ENCODE measurements around the gene NFIA.

The NFIA gene

DNA sequence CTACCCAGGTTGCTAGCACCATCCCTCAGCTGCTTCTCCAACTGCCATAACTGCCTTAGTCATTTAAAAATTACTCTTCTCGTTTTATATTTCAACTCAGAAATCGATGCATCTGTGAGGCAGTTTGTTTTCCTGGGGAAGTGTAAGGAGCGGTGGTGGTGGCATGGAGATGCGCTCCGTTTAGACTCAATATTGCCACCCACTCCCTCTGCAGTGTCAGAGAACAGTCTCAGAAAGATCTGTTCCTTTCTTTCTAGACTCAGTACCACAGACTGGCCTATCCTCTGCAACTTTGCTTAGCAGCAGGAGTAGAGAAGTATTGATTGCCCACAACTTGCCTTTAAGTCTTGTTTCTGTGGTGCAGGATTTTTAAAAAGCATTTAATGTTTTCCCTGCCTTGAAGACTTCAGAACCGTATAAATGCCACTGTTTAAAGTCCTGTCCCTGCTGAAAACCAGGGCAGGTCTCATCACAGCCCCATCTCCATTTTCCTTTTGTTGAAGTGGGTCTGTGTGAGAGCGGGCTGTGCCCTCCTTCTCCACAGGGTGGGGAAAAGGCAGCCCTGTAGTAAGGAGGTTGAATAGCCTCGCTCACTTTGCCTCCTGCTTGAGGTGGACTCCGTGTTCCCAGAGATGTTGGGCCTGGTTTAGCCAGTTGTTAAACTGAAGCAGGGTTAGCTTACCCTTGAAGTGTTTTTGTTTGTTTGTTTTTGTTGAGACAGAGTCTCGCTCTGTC lies 105.2 kb downstream of the NFIA start:
- no peak for DNase-seq

GRCh38 chr1:61190153-61190552 lies 107.8 kb downstream of the NFIA start:
- DNase-seq: no peak

GRCh38 chr1:61190618-61191432 lies 108.5 kb downstream of the NFIA start:
- DNase-seq: no peak

DNA sequence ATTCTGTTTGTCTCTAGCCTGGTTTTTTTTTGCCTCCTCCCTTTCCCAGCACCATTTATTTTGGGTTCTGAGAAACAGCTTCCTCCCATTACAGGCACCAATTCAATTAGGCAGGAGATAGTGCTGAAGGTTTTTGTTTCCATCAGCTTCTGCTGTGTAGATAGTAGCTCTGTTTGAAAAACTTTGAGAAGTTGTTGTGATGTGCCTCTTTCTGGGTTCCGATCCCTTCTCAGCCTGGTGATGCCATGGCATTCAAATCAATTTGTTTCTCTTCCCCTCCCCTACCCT lies 109.0 kb downstream of the NFIA start:
- DNase-seq: no peak

GRCh38 chr1:61192663-61193330 lies 110.4 kb downstream of the NFIA start:
- DNase-seq: no peak

- no peak for DNase-seq
Observed at GRCh38 chr1:61193808-61194207, 111.4 kb downstream of the NFIA start.

GRCh38 chr1:61198554-61198953 lies 116.2 kb downstream of the NFIA start:
- DNase-seq: no peak

DNA sequence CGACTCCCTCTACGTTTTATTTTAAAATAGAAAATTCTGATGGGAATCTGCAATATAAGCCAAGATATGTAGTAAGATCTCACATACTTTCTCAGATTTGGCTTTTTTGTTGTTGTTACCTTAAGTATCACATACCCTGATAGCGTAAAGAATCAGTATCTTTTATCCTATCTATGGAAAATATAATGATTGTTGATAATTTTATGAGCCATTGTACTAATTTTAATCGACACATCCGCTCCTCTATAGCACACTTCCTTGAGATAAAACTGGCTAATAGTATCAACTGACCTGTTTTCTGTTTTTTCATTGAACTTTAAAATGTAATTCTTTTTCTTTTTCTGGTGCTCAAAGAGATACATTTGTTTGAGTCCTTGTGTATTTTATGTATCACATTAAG lies 118.7 kb downstream of the NFIA start:
- no peak for DNase-seq

DNA sequence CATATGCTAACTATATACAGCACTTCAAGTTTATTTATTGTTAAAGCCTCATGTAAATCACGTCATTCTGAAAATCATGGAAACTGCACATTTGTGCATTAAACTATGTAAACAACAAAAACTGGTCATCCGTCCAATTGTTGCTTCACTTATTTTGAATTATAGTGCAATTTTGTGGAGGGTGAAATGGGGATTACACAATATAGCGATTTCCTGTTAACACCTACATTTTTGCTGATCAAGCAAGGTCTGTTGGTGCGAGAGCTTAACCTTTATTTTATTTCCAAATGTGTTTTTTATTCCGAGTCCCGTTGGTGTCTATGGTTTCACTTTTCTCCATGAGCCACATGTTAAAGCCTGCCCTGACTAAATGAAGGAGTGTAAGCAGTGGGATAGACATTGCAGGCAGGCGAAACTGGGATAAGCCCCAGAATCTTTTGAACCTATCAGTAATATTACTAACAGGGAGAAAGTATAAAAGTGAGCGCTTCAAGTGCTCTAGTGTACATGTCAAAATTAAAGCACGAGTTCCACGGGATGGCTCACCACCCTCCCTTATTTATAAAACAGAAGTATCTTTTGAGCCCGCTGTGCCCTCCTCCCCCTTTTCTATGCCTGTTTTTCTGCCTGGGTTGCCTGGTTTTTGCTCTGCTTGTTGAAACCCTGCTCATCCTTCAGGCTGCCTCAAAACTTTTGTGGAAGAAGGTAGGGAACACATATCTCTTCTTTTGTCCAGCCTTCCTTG lies 120.7 kb downstream of the NFIA start:
- no peak for DNase-seq

DNA sequence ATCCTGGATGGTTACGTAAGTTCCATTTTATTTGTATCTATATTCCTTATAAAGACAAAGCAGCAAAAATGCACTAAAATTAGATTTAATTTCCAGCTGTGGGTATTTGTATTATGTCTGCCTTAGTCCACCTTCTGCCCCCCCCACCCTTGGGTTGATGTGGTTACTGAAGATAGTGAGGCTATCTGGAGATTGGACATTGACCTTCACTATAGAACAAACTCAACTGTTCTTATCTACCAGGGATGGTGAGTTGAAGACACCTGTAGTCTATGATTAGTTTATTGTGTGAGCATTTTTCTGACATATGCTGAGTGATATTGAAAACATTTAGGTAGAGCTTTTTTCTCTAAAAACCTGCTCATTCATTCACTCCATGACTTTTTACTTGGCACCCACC lies 122.2 kb downstream of the NFIA start:
- DNase-seq: no peak

DNA sequence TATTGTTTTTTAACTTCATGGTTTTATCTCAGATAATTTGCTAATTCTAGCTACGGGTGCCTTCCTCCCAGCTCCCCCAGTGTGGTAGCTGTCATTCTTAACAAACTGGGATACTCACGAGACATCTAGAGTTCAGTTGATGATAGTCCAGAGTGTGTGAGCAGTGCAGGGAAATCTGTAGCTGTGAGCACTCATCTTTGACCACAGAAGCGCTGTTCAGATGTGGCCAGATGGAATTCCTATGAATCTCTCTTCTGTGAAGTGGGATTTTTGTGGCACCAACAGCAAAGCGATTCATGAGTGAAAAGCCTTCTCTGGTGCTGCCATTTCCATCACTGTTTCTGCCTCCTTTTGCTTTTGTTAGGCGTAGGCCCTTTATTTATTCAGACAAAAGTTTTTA lies 125.1 kb downstream of the NFIA start:
- no peak for DNase-seq

DNA sequence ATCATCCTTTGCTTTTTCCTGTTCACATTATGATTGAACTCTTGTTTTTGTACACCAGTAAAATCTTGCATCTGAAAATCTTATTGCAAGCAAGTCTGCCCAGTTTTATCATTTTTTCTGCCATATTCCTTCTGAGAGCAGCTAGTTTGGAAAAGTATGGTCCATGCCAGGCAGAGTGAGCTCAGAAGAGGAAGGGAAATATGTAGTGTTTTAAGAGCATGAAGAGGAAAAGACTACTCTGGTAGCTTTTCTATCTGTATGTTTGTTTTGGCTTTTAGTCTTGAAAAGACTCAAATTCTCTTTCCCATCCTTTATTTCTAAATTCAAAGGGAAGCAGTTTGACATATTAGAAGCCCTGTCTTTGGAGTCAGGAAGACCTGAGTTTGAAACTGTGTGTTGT lies 125.8 kb downstream of the NFIA start:
- DNase-seq: no peak

DNA sequence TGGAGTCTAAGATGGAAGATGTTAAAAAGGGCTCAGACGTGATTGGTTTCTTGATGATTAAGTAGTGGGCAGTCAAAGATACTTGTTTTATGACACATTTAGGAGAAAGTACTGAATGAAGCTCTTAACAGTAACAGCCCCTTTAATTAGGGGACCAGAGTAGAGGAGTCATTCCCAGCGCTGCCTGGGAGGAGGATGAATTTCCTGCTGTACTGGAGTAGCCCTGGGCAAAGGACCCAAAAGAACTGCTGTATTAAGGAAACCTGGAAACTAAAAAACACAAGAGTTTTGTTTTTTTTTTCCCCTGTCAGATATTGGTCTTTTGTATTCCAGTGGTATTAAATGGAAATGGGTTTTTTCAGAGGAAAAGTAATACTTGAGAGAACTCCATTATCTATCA lies 126.5 kb downstream of the NFIA start:
- DNase-seq: no peak

DNA sequence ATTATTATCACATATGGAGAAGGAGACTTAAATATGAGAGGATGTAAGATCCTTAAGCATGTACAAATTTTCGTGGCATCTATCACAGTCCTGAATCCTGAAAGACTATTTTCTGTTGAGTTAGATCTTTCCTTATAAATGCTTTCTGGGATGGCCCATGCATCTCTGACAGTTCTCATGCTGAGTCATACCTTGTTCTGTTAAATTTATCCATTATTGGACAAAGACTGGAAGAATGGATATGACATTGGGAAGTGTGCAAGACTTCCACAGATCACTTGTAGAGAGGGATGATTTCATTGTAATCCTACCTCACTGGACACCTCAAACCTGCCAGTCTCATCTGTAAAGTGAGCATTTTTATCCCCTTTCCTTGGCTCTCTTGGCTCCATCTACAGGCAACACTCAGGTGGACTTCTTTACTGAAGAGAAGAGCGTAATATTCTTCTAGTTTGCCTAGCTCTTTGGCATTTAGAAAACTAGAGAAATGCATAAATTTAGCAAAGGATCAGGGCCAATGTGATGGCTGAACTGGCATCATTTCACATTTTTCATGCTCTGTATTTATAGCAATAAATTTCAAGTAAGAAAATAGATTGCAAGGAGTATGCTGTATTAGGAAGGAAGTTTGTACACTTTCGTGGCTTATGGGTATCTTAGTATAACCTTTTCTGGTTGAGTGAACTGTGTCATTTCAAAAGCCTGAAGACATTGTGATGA lies 128.2 kb downstream of the NFIA start:
- DNase-seq: no peak

DNA sequence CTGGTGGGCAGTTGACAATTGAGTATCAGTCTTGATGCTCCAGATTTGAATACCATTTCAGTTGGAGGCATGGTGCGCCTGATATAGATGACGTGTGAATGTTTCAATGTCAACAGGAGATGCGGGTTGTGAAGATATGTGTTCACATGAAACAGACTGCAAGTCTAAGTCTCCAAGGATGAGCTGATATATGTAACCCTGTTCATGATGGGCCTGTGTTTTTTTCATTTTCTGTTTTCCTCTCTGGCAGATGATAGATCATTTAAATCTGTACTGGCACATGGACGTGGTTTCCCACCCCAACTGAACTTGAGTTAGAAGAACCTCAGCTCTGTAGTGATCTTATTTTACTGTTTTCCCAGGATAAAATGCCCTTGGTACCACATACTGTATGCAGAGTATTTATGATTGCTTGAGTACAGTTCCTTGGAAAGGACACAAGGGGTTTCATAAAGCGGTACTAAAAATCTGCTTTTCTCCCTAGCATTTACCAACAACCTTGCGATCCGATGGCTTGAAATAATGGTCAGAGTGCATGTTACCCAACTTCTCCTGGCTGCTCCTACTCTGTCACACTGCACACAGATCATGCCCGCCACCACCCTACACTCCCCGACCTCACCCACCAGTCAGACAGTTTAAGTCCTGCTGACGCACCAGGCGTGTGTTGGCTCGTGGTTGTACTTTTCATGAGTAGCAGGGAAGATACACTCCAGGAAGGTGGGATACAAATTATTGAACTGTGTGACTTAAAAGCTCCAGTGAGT lies 131.1 kb downstream of the NFIA start:
- no peak for DNase-seq

- DNase-seq: no peak
Observed at GRCh38 chr1:61215119-61215518, 132.8 kb downstream of the NFIA start.

GRCh38 chr1:61215676-61216289 lies 133.4 kb downstream of the NFIA start:
- no peak for DNase-seq

DNA sequence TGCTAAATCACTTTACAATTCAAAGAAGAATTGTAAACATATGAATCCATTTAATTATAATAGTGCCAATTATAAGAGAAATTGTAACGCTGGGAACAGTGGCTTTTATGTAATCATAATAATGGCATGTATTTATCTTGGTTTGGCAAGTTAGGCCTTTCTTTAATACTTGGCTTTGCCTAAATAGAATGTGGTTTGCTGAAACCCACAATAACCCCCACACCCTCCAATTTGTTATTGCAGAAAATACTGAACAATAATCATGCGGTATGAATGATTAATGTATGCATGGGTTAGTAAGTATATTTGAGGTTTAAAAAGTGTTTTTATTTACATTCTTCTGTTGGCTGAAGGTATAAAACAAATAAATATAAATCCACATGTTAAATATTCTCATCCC lies 138.2 kb downstream of the NFIA start:
- DNase-seq: no peak

- no peak for DNase-seq
Observed at GRCh38 chr1:61221642-61222041, 139.3 kb downstream of the NFIA start.

DNA sequence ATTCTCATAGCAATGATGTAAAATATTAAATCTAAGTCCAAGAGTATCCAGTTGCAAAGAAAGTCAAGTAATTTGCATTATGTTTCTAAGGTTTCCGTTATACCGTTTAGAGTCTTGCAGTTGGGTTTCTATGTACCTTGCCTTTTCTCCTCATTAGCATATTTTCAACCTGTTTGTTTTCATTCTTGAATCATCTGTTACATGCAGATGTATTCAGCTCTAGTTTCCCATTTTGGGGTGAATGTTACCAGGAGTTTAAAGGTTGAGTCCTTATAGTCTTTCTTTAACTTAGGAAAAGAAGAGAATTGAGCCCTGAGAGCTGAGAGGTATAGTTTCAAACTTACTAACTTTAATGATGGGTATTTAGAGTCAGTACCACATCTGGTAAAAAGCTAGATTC lies 139.9 kb downstream of the NFIA start:
- DNase-seq: no peak

GRCh38 chr1:61223140-61223539 lies 140.8 kb downstream of the NFIA start:
- DNase-seq: no peak

DNA sequence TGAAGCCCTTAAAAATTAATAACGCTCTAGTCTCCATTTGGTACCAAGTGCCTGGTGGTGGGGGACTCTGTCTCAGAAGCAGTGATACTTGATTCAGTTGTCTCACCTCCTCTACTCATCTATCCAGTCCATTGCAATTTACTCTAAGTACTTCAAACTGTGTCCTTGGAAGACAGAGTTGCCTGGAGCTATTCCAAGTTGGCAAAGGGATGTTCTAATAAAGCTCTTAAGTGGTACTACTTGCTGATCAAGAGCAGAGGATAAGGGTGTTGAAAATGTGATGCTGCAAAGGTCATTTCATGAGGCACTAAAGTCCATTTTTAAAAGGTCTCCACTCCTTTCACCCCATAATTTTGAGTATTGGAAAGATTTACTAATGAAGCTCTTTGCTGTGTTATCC lies 142.2 kb downstream of the NFIA start:
- no peak for DNase-seq

All from stimulated activated CD4-positive, alpha-beta T cell treated with anti-CD3 and anti-CD28 coated beads, Interleukin-2, amount 100 ng/mL, for 24 hours (primary cell).